Stimulated activated CD8-positive, alpha-beta memory T cell treated with anti-CD3 and anti-CD28 coated beads, Interleukin-2, amount 100 ng/mL, for 48 hours (primary cell): ENCODE data around the gene ASB12.

Experiments used
- DNase-seq, 2 donors: peaks; one replicate each; pipeline ENCODE4 v3.0.0-alpha.2; 2020; ENCODE audit warnings: low read depth in 2 of 2

ASB12 gene

DNA sequence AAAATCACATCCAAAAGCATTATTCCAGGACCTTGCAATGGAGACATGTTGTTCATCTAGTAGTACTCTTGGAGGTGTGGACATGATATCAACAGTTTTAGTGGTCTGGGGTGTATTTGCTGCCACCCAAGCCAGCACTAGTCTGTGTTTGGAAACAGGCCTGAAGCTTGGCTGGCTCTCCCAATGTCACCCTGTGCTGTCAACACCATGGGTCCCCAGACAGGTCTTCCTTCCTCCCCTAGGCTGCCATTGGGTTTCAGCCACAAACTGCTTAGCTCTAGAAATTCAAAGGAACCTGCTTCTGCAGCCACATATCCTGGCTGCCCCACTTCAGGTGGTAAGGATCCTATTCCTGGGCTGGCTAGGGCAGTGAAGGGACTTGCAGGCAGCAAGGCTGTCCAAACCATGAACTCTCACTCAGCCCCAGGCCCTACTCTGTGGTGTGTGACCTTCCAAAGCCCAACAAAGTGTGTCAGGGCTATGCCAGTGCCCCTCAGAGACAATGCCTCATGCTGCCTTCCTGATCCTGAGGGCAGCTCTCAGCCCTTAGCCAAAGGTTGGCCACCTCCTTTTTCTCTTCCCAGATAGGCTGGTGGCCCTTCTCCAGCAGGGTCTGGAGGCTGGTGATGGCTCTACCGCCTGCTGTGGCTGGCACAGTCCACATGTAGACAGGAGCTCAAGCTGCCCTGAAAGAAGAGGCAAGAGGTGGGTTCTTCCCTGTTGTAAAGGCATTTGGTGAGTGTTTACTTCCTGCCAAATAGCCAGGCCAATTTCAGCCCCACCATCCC is 43.2 kb downstream of the ASB12 start:
- DNase-seq = no peak

DNA sequence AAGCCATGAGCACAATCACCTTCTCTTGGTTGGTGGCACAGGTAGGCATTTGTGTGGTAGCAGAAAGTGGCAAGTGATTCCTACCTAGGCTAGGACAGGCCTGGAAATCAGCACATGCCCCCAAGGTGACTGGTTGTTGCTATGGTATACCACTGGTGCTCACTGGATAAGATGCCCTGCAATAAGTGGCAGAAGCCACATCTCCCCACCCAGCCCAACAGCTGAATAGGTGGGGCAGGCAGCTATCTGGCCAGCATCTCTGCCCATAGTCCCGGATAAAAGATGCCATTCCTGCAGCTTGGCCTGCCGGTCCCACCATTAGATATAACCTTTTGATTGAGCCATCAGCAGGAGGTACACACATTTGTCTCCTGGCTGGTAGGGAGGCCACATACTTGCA is 46.0 kb downstream of the ASB12 start:
- no peak for DNase-seq

DNA sequence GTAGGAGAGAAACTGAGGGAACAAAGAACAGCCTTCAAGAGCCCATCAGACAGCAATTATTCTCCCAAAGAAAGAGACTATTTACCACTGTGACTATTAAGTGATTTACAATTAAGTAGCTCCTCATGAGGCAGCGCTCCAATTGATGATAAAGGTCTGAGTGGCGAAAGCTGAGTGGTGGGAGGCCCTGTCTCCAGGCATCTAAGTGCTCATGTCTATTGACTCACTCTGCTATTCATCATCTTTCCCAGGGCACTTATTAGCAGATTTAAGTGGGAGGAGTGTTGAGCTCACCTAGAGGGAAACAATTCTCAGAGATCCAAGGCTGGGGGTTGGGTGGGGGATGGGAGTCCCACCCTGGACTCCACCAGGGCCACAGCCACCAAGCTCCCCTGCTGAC is 48.2 kb downstream of the ASB12 start:
- no peak for DNase-seq

DNA sequence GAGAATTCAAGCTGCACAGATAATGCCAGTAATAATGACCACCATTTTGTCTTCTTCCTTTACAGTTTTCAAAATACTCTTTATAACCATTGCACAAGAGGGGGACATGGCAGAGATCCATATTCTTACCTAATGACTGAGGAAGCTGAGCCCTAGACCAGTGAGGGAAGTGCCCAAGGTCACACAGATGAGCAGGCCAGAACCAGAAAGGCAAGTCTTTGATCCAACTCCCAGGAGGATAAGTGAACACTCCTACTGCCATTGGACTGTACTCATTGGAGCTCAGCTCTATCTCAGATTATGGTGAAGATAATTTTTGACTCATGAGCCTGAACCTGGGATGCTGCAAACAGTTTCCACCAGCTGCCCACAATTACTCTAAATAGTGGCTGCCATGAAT is 53.5 kb downstream of the ASB12 start:
- no peak for DNase-seq
